HCT116 (cell line): Measurements from ENCODE around the gene ANKRD23. TPM values are rescaled to one million over a fixed set of nuclear protein-coding genes. Genes with fewer than 3 reads are reported as not detected.

ENCODE experiments used
- ATAC-seq: fragments of 200-7000 bp; cut with Tn5 transposase; 2 replicates; pipeline ENCODE4 v1.9.1; 2020; ENCODE audit warnings: mild to moderate bottlenecking, moderate library complexity
- BruUV-seq: library from RNA; stranded (reverse); fragments of 400-500 nt; replicated peaks from 2 replicates; lab custom pipeline; 2021; lab: Mats Ljungman, UMichigan
- CTCF ChIA-PET: fragments of 300-600 bp; sonication (Branson Sonifier 250); formaldehyde crosslinking; loops from one replicate; lab custom pipeline; 2021; ENCODE audit warnings: antibody characterized with exemption; lab: Charles Lee
- POLR2A ChIA-PET: fragments of 300-600, 350-600 bp; sonication (Branson Sonifier 250); formaldehyde crosslinking; loops from one replicate; lab custom pipeline; 2021; ENCODE audit warnings: antibody characterized with exemption; lab: Charles Lee
- RAD21 ChIA-PET, 2 experiments: fragments of 300-600 bp; sonication (Branson Sonifier 250); formaldehyde crosslinking; loops; one replicate each; lab custom pipeline; 2023; ENCODE audit warnings: low total read pairs in 2 of 2; ENCODE audit not compliant: uncharacterized antibody in 2 of 2, unreplicated experiment in 2 of 2, low non-redundant PET in 1 of 2; lab: Charles Lee
- DNase-seq: peaks from one replicate; pipeline ENCODE4 v3.0.0-alpha.2; 2010; ENCODE audit warnings: low read depth, low spot score
- H2AFZ ChIP-seq: fragments of 200-600 bp; shearing (Covaris generic), sonication (generic); 2 replicates; pipeline ENCODE4 v1.6.1; 2017; ENCODE audit warnings: low read depth, mixed run types, mixed read lengths, antibody characterized with exemption, low read length; ENCODE audit not compliant: poor library complexity, severe bottlenecking
- H3K27ac ChIP-seq: 2 replicates; pipeline ENCODE4 v1.5.1; 2012; ENCODE audit warnings: low read depth, low read length
- H3K27me3 ChIP-seq: fragments of 200-600 bp; sonication (generic); 2 replicates; pipeline ENCODE4 v1.6.1; 2016; ENCODE audit warnings: mixed run types, low read length, mixed read lengths; ENCODE audit not compliant: insufficient read depth
- H3K36me3 ChIP-seq, 2 experiments: fragments of 200-500 bp in 1 of 2; fragments of 200-600 bp in 1 of 2; sonication (Bioruptor generic) in 1 of 2; sonication (generic) in 1 of 2; 2 replicates each; pipeline versions ENCODE4 v1.5.1 to v1.6.1; 2014 to 2016; ENCODE audit warnings: low read length in 2 of 2, inconsistent platforms in 1 of 2, mixed read lengths in 1 of 2, mixed run types in 1 of 2; ENCODE audit not compliant: insufficient read depth in 2 of 2, control insufficient read depth in 1 of 2
- H3K4me1 ChIP-seq, 2 experiments: fragments of 200-600 bp in 1 of 2; sonication (generic) in 1 of 2; 2 replicates each; pipeline versions ENCODE4 v1.5.1 to v1.6.1; 2012 to 2017; ENCODE audit warnings: low read length in 2 of 2, inconsistent platforms in 1 of 2, mild to moderate bottlenecking in 1 of 2, mixed read lengths in 1 of 2, mixed run types in 1 of 2, moderate library complexity in 1 of 2; ENCODE audit not compliant: insufficient read depth in 2 of 2, control insufficient read depth in 1 of 2
- H3K4me2 ChIP-seq: fragments of 200-600 bp; sonication (generic); 2 replicates; pipeline ENCODE4 v1.6.1; 2017; ENCODE audit warnings: mixed run types, low read length, mixed read lengths
- H3K4me3 ChIP-seq, 2 experiments: fragments of 200-600 bp in 1 of 2; sonication (generic) in 1 of 2; replicated peaks in 1 of 2; 2 replicates each; pipeline ENCODE4 v1.5.1; 2011 to 2016; ENCODE audit warnings: low read length in 2 of 2, control low read depth in 1 of 2, low read depth in 1 of 2, mild to moderate bottlenecking in 1 of 2, mixed read lengths in 1 of 2, mixed run types in 1 of 2
- H3K79me2 ChIP-seq: fragments of 200-600 bp; sonication (generic); 2 replicates; pipeline ENCODE4 v1.6.1; 2017; ENCODE audit warnings: mild to moderate bottlenecking, mixed run types, low read length, moderate library complexity, mixed read lengths; ENCODE audit not compliant: insufficient read depth
- H3K9ac ChIP-seq: fragments of 200-600 bp; sonication (generic); 2 replicates; pipeline ENCODE4 v1.6.1; 2016; ENCODE audit warnings: low read length, mixed read lengths
- H3K9me2 ChIP-seq: fragments of 200-600 bp; sonication (generic), shearing (Covaris generic); 2 replicates; pipeline ENCODE4 v1.6.1; 2017; ENCODE audit warnings: mixed run types, mild to moderate bottlenecking, moderate library complexity; ENCODE audit not compliant: insufficient read depth
- H3K9me3 ChIP-seq, 2 experiments: fragments of 200-500 bp in 1 of 2; fragments of 200-600 bp in 1 of 2; sonication (Bioruptor generic) in 1 of 2; sonication (generic) in 1 of 2; 2 replicates each; pipeline ENCODE4 v1.6.1; 2014 to 2017; ENCODE audit warnings: low read length in 2 of 2, mixed read lengths in 2 of 2, inconsistent platforms in 1 of 2, low read depth in 1 of 2, mild to moderate bottlenecking in 1 of 2, mixed run types in 1 of 2, moderate library complexity in 1 of 2; ENCODE audit not compliant: control insufficient read depth in 1 of 2, insufficient read depth in 1 of 2
- H4K20me1 ChIP-seq: fragments of 200-600 bp; sonication (generic), shearing (Covaris generic); 2 replicates; pipeline ENCODE4 v1.6.1; 2017; ENCODE audit warnings: mixed run types, mild to moderate bottlenecking, moderate library complexity; ENCODE audit not compliant: insufficient read depth
- CBX3 ChIP-seq: IDR thresholded peaks from 2 replicates; pipeline ENCODE4 v1.6.1; 2012; ENCODE audit warnings: low read depth
- CEBPB ChIP-seq: IDR thresholded peaks from 2 replicates; pipeline ENCODE4 v1.6.1; 2012; ENCODE audit warnings: low read depth
- EZH2 ChIP-seq: fragments of 200-600 bp; sonication (generic); IDR thresholded peaks from 2 replicates; pipeline ENCODE4 v1.6.1; 2017; ENCODE audit warnings: antibody characterized with exemption, mixed run types
- FOSL1 ChIP-seq: IDR thresholded peaks from 2 replicates; pipeline ENCODE4 v1.6.1; 2012; ENCODE audit warnings: low read depth
- JUND ChIP-seq: IDR thresholded peaks from 2 replicates; pipeline ENCODE4 v1.6.1; 2012
- POLR2AphosphoS5 ChIP-seq: IDR thresholded peaks from 2 replicates; pipeline ENCODE4 v1.6.1; 2011; ENCODE audit warnings: mild to moderate bottlenecking, low read depth, low read length, moderate library complexity
- RAD21 ChIP-seq: IDR thresholded peaks from 2 replicates; pipeline ENCODE4 v1.6.1; 2012; ENCODE audit warnings: low read depth, mild to moderate bottlenecking
- SIN3A ChIP-seq: IDR thresholded peaks from 2 replicates; pipeline ENCODE4 v1.6.1; 2012; ENCODE audit warnings: low read depth
- SP1 ChIP-seq: IDR thresholded peaks from 2 replicates; pipeline ENCODE4 v1.6.1; 2012; ENCODE audit warnings: low read depth
- TCF7L2 ChIP-seq: IDR thresholded peaks from 2 replicates; pipeline ENCODE4 v1.7.0; 2011; ENCODE audit warnings: borderline replicate concordance, inconsistent platforms; ENCODE audit not compliant: insufficient read depth, insufficient read length; ENCODE audit errors: extremely low read depth
- YY1 ChIP-seq: IDR thresholded peaks from 2 replicates; pipeline ENCODE4 v1.6.1; 2011; ENCODE audit warnings: low read length, low read depth, moderate library complexity, mild to moderate bottlenecking; ENCODE audit not compliant: insufficient replicate concordance; ENCODE audit errors: extremely low read depth
- ZNF274 ChIP-seq: fragments of 200-500 bp; sonication (Bioruptor generic); IDR thresholded peaks from 2 replicates; pipeline ENCODE4 v1.6.1; 2014; ENCODE audit warnings: mild to moderate bottlenecking, low read depth, low read length, inconsistent platforms
- intact Hi-C: fragments of 100-400 bp; cut with micrococcal nuclease; formaldehyde crosslinking; loops from 2 replicates; pipeline ENCODE4 v1.10.0; 2022
- total RNA-seq: library from RNA; stranded (reverse); gene quantifications from one replicate; pipeline ENCODE4 v1.2.1, GENCODE V29; 2021; ENCODE audit not compliant: unreplicated experiment
- TF ChIP-seq, protein P1 (sequence below), 3 experiments: fragments of 200-600 bp in 1 of 3; sonication (generic) in 1 of 3; IDR thresholded peaks in 2 of 3; conservative IDR thresholded peaks in 1 of 3; 2 replicates each; pipeline ENCODE4 v1.5.1; 2012 to 2017; ENCODE audit warnings: low read depth in 2 of 3, low read length in 2 of 3, antibody characterized with exemption in 1 of 3, borderline replicate concordance in 1 of 3, control low read depth in 1 of 3, mild to moderate bottlenecking in 1 of 3, mixed read lengths in 1 of 3, mixed run types in 1 of 3, moderate library complexity in 1 of 3; ENCODE audit not compliant: insufficient read depth in 1 of 3
- TF ChIP-seq, protein P2 (sequence below): IDR thresholded peaks from 2 replicates; pipeline ENCODE4 v1.6.1; 2012; ENCODE audit warnings: low read depth

ANKRD23 gene
- total RNA-seq, 1 experiment from 2014 or later, result 1.4 TPM

- peaks cover 29 to 30% of the 10 kb centered on the region in 2 experiments for H3K36me3 ChIP-seq
- H3K27ac ChIP-seq, result no peak overlapping the region
Observed at GRCh38 chr2:96861074-96861473, 17.3 kb upstream of the ANKRD23 start.

GRCh38 chr2:96860065-96861029 is 16.5 kb upstream of the ANKRD23 start:
- ChIA-PET POLR2A (no interaction called here), RAD21 (no interaction called here), CTCF (interaction anchor here (1.1 kb wide), 1 partner anchor 91 kb away, joined by 3 read pairs; no protein-coding TSS in a partner anchor)
- peaks cover 28 to 29% of the 10 kb centered on the region in 2 experiments for H3K36me3 ChIP-seq
- H3K27me3 ChIP-seq, result no peaks in the 10 kb centered on the region
- H3K9ac ChIP-seq, result no peak overlapping the region
- intact Hi-C loops, result no loop called here
- no peaks in the 10 kb centered on the region for H3K9me2 ChIP-seq
- peaks cover 9 to 20% of the 10 kb centered on the region in 2 experiments for H3K4me1 ChIP-seq
- no peak overlapping the region for H3K4me2 ChIP-seq
- H3K27ac ChIP-seq, result no peak overlapping the region
- H3K79me2 ChIP-seq, result peaks cover 19% of the 10 kb centered on the region
- no peaks in the 10 kb centered on the region for H3K9me3 ChIP-seq
- BruUV-seq, result no TSS peak
- H2AFZ ChIP-seq, result no peak overlapping the region
- H3K4me3 ChIP-seq, result no peak overlapping the region
- no peak for DNase-seq
- H4K20me1 ChIP-seq, result no peaks in the 10 kb centered on the region
- no peak for ATAC-seq
- TF ChIP-seq EZH2, result no peak
- TF ChIP-seq SIN3A, result no peak
- no peak for TF ChIP-seq RAD21
- TF ChIP-seq, protein P1, sequence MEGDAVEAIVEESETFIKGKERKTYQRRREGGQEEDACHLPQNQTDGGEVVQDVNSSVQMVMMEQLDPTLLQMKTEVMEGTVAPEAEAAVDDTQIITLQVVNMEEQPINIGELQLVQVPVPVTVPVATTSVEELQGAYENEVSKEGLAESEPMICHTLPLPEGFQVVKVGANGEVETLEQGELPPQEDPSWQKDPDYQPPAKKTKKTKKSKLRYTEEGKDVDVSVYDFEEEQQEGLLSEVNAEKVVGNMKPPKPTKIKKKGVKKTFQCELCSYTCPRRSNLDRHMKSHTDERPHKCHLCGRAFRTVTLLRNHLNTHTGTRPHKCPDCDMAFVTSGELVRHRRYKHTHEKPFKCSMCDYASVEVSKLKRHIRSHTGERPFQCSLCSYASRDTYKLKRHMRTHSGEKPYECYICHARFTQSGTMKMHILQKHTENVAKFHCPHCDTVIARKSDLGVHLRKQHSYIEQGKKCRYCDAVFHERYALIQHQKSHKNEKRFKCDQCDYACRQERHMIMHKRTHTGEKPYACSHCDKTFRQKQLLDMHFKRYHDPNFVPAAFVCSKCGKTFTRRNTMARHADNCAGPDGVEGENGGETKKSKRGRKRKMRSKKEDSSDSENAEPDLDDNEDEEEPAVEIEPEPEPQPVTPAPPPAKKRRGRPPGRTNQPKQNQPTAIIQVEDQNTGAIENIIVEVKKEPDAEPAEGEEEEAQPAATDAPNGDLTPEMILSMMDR (IDR thresholded peaks at IDR 0.05 in 2 of 3, conservative IDR thresholded peaks at IDR 0.05 in 1 of 3; ENCODE audit: borderline replicate concordance in 1 of 3, insufficient read depth in 1 of 3, low read depth in 2 of 3, low read length in 2 of 3), result no peak
- TF ChIP-seq YY1, result no peak
- TF ChIP-seq SP1, result no peak
- TF ChIP-seq, protein P2, sequence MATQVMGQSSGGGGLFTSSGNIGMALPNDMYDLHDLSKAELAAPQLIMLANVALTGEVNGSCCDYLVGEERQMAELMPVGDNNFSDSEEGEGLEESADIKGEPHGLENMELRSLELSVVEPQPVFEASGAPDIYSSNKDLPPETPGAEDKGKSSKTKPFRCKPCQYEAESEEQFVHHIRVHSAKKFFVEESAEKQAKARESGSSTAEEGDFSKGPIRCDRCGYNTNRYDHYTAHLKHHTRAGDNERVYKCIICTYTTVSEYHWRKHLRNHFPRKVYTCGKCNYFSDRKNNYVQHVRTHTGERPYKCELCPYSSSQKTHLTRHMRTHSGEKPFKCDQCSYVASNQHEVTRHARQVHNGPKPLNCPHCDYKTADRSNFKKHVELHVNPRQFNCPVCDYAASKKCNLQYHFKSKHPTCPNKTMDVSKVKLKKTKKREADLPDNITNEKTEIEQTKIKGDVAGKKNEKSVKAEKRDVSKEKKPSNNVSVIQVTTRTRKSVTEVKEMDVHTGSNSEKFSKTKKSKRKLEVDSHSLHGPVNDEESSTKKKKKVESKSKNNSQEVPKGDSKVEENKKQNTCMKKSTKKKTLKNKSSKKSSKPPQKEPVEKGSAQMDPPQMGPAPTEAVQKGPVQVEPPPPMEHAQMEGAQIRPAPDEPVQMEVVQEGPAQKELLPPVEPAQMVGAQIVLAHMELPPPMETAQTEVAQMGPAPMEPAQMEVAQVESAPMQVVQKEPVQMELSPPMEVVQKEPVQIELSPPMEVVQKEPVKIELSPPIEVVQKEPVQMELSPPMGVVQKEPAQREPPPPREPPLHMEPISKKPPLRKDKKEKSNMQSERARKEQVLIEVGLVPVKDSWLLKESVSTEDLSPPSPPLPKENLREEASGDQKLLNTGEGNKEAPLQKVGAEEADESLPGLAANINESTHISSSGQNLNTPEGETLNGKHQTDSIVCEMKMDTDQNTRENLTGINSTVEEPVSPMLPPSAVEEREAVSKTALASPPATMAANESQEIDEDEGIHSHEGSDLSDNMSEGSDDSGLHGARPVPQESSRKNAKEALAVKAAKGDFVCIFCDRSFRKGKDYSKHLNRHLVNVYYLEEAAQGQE, result no peak
- TF ChIP-seq POLR2AphosphoS5, result no peak
- no peak for TF ChIP-seq CBX3
- TF ChIP-seq ZNF274, result no peak
- no peak for TF ChIP-seq FOSL1

More at GRCh38 chr2:96861074-96861473, 17.3 kb upstream of the ANKRD23 start:
- Histone ChIP-seq H3K79me2 (peaks cover 16% of the 10 kb centered on the region), H4K20me1 (no peaks in the 10 kb centered on the region), H3K9me3 (no peaks in the 10 kb centered on the region), H3K9me2 (no peaks in the 10 kb centered on the region), H3K4me3 (no peak overlapping the region), H3K27me3 (no peaks in the 10 kb centered on the region), H3K4me1 (peaks cover 9 to 20% of the 10 kb centered on the region in 2 experiments), H2AFZ (no peak overlapping the region), H3K9ac (no peak overlapping the region), H3K4me2 (no peak overlapping the region)
- intact Hi-C loops, result no loop called here
- POLR2A ChIA-PET, result no interaction called here
- RAD21 ChIA-PET, result no interaction called here
- no peak for ATAC-seq
- no peak for DNase-seq
- no TSS peak for BruUV-seq
- no peak for TF ChIP-seq JUND
- no peak for TF ChIP-seq SIN3A
- TF ChIP-seq POLR2AphosphoS5, result no peak
- no peak for TF ChIP-seq CEBPB
- no peak for TF ChIP-seq TCF7L2
- TF ChIP-seq FOSL1, result no peak
- TF ChIP-seq, all 23 proteins: peak for 0
- CTCF ChIA-PET, result interaction anchor here (1.1 kb wide), 1 partner anchor 90 kb away, joined by 3 read pairs; no protein-coding TSS in a partner anchor
